Karpas-422 (cell line): ENCODE results near the gene FAM204A. TPM values are rescaled to one million over a fixed set of nuclear protein-coding genes. Genes with fewer than 3 reads are reported as not detected.

Experiments used
- DNase-seq: peaks from one replicate; pipeline ENCODE4 v3.0.0-alpha.2; 2015
- H2AFZ ChIP-seq: fragments of 200-600 bp; sonication (generic); 2 replicates; pipeline ENCODE4 v1.6.1; 2014; ENCODE audit warnings: antibody characterized with exemption, low read length, mixed read lengths
- H3K27ac ChIP-seq: fragments of 200-600 bp; sonication (generic); 2 replicates; pipeline ENCODE4 v1.5.1; 2014; ENCODE audit warnings: mild to moderate bottlenecking, low read length, moderate library complexity
- H3K27me3 ChIP-seq: fragments of 200-600 bp; sonication (generic); 2 replicates; pipeline ENCODE4 v1.6.1; 2014; ENCODE audit warnings: low read length, mixed read lengths
- H3K36me3 ChIP-seq: fragments of 200-600 bp; sonication (generic); 2 replicates; pipeline ENCODE4 v1.6.1; 2014; ENCODE audit warnings: low read length, mixed read lengths; ENCODE audit not compliant: insufficient read depth
- H3K4me1 ChIP-seq: fragments of 200-600 bp; sonication (generic); 2 replicates; pipeline ENCODE4 v1.6.1; 2014; ENCODE audit warnings: mild to moderate bottlenecking, low read length, mixed read lengths
- H3K4me2 ChIP-seq: fragments of 200-600 bp; sonication (generic); 2 replicates; pipeline ENCODE4 v1.6.1; 2014; ENCODE audit warnings: low read length, low read depth, mild to moderate bottlenecking; ENCODE audit not compliant: poor library complexity, severe bottlenecking
- H3K4me3 ChIP-seq: fragments of 200-600 bp; sonication (generic); 2 replicates; pipeline ENCODE4 v1.5.1; 2014; ENCODE audit warnings: mild to moderate bottlenecking, antibody characterized with exemption, low read length, mixed read lengths
- H3K79me2 ChIP-seq: fragments of 200-600 bp; sonication (generic); 2 replicates; pipeline ENCODE4 v1.6.1; 2014; ENCODE audit warnings: mild to moderate bottlenecking, low read length, mixed read lengths
- H3K9ac ChIP-seq: fragments of 200-600 bp; sonication (generic); 2 replicates; pipeline ENCODE4 v1.6.0; 2014; ENCODE audit warnings: low read length
- H3K9me2 ChIP-seq: fragments of 200-600 bp; sonication (generic), shearing (Covaris generic); replicated peaks from 2 replicates; pipeline ENCODE4 v1.6.0; 2014; ENCODE audit warnings: mild to moderate bottlenecking, low read length, moderate library complexity; ENCODE audit not compliant: insufficient read depth
- H3K9me3 ChIP-seq: fragments of 300-700, 200-600 bp; sonication (generic); 2 replicates; pipeline ENCODE4 v1.6.1; 2014; ENCODE audit warnings: low read length, mixed read lengths
- H4K20me1 ChIP-seq: fragments of 200-600 bp; sonication (generic); 2 replicates; pipeline ENCODE4 v1.6.1; 2014; ENCODE audit warnings: mild to moderate bottlenecking, antibody characterized with exemption, low read length, low read depth; ENCODE audit not compliant: insufficient read depth
- total RNA-seq: library from RNA; depleted of rRNA; stranded (reverse); fragments of >200 nt; shearing (Covaris generic); gene quantifications from 2 replicates; pipeline ENCODE4 v1.2.3, GENCODE V29; 2014; ENCODE audit warnings: low replicate concordance

Gene FAM204A
- total RNA-seq, 1 experiment from 2014 or later = 56.1 TPM

GRCh38 chr10:118272767-118273166, 69.4 kb downstream of the FAM204A start:
- H3K79me2 ChIP-seq = no peaks in the 10 kb centered on the region
- H3K9ac ChIP-seq = no peak overlapping the region
- no peak overlapping the region for H2AFZ ChIP-seq
- no peak overlapping the region for H3K4me3 ChIP-seq
- DNase-seq = no peak
- no peaks in the 10 kb centered on the region; the same call in 1 of the 2 replicates for H3K27me3 ChIP-seq
- H3K4me1 ChIP-seq = no peaks in the 10 kb centered on the region
- no peaks in the 10 kb centered on the region for H4K20me1 ChIP-seq
- no peak overlapping the region for H3K27ac ChIP-seq
- H3K36me3 ChIP-seq = no peaks in the 10 kb centered on the region; the same call in 1 of the 2 replicates
- no peak overlapping the region for H3K4me2 ChIP-seq
- H3K9me3 ChIP-seq = peaks cover 2% of the 10 kb centered on the region; the same call in 1 of the 2 replicates
- H3K9me2 ChIP-seq = no peaks in the 10 kb centered on the region

- no peak for DNase-seq
- no peaks in the 10 kb centered on the region; the same call in 1 of the 2 replicates for H3K27me3 ChIP-seq
- H2AFZ ChIP-seq = no peak overlapping the region
- H3K27ac ChIP-seq = no peak overlapping the region
- no peaks in the 10 kb centered on the region for H4K20me1 ChIP-seq
- H3K36me3 ChIP-seq = no peaks in the 10 kb centered on the region
- no peaks in the 10 kb centered on the region for H3K9me3 ChIP-seq
- H3K9me2 ChIP-seq = no peaks in the 10 kb centered on the region
- H3K79me2 ChIP-seq = no peaks in the 10 kb centered on the region
- no peak overlapping the region for H3K4me3 ChIP-seq
- no peak overlapping the region for H3K4me2 ChIP-seq
- no peaks in the 10 kb centered on the region for H3K4me1 ChIP-seq
- no peak overlapping the region for H3K9ac ChIP-seq
Observed at GRCh38 chr10:118272149-118272721, 69.9 kb downstream of the FAM204A start.

- Histone ChIP-seq H3K36me3 (no peaks in the 10 kb centered on the region), H3K9ac (no peak overlapping the region), H3K79me2 (no peaks in the 10 kb centered on the region), H2AFZ (no peak overlapping the region), H3K4me1 (no peaks in the 10 kb centered on the region), H3K4me2 (no peak overlapping the region), H3K27ac (no peak overlapping the region), H3K9me3 (no peaks in the 10 kb centered on the region), H3K4me3 (no peak overlapping the region), H3K27me3 (no peaks in the 10 kb centered on the region), H3K9me2 (no peaks in the 10 kb centered on the region), H4K20me1 (no peaks in the 10 kb centered on the region)
- no peak for DNase-seq
Observed at GRCh38 chr10:118271671-118272070, 70.5 kb downstream of the FAM204A start.

- Histone ChIP-seq H3K27ac (no peak overlapping the region), H3K4me2 (no peak overlapping the region), H3K9ac (no peak overlapping the region), H2AFZ (no peak overlapping the region), H3K4me1 (no peaks in the 10 kb centered on the region), H3K9me2 (no peaks in the 10 kb centered on the region), H3K79me2 (no peaks in the 10 kb centered on the region), H3K27me3 (no peaks in the 10 kb centered on the region), H3K36me3 (no peaks in the 10 kb centered on the region), H3K9me3 (no peaks in the 10 kb centered on the region), H4K20me1 (no peaks in the 10 kb centered on the region), H3K4me3 (no peak overlapping the region)
- no peak for DNase-seq
Observed at GRCh38 chr10:118266098-118266748, 75.9 kb downstream of the FAM204A start.

GRCh38 chr10:118264838-118265470, 77.2 kb downstream of the FAM204A start:
- no peaks in the 10 kb centered on the region for H3K36me3 ChIP-seq
- H3K79me2 ChIP-seq = no peaks in the 10 kb centered on the region
- no peaks in the 10 kb centered on the region for H3K4me1 ChIP-seq
- no peaks in the 10 kb centered on the region for H3K27me3 ChIP-seq
- no peaks in the 10 kb centered on the region for H4K20me1 ChIP-seq
- H3K4me2 ChIP-seq = no peak overlapping the region
- no peaks in the 10 kb centered on the region for H3K9me2 ChIP-seq
- no peak for DNase-seq
- no peak overlapping the region for H3K4me3 ChIP-seq
- H3K9ac ChIP-seq = no peak overlapping the region
- H3K9me3 ChIP-seq = no peaks in the 10 kb centered on the region
- no peak overlapping the region for H3K27ac ChIP-seq
- no peak overlapping the region for H2AFZ ChIP-seq

- no peaks in the 10 kb centered on the region for H3K4me1 ChIP-seq
- no peaks in the 10 kb centered on the region for H4K20me1 ChIP-seq
- H2AFZ ChIP-seq = no peak overlapping the region
- H3K9ac ChIP-seq = no peak overlapping the region
- H3K36me3 ChIP-seq = no peaks in the 10 kb centered on the region
- H3K9me3 ChIP-seq = no peaks in the 10 kb centered on the region
- no peak overlapping the region for H3K27ac ChIP-seq
- no peak overlapping the region for H3K4me2 ChIP-seq
- H3K27me3 ChIP-seq = no peaks in the 10 kb centered on the region
- H3K9me2 ChIP-seq = no peaks in the 10 kb centered on the region
- H3K79me2 ChIP-seq = no peaks in the 10 kb centered on the region
- no peak overlapping the region for H3K4me3 ChIP-seq
- DNase-seq = no peak
Observed at GRCh38 chr10:118264252-118264651, 77.9 kb downstream of the FAM204A start.

GRCh38 chr10:118262538-118262937, 79.6 kb downstream of the FAM204A start:
- H3K9ac ChIP-seq = no peak overlapping the region
- DNase-seq = no peak
- no peaks in the 10 kb centered on the region for H3K9me2 ChIP-seq
- no peak overlapping the region for H3K4me2 ChIP-seq
- H3K4me3 ChIP-seq = no peak overlapping the region
- H3K79me2 ChIP-seq = no peaks in the 10 kb centered on the region
- no peaks in the 10 kb centered on the region for H3K27me3 ChIP-seq
- H3K4me1 ChIP-seq = no peaks in the 10 kb centered on the region
- no peaks in the 10 kb centered on the region for H3K9me3 ChIP-seq
- no peak overlapping the region for H2AFZ ChIP-seq
- H3K36me3 ChIP-seq = no peaks in the 10 kb centered on the region
- H4K20me1 ChIP-seq = no peaks in the 10 kb centered on the region
- no peak overlapping the region for H3K27ac ChIP-seq

GRCh38 chr10:118259288-118259906, 82.7 kb downstream of the FAM204A start:
- Histone ChIP-seq H3K9me2 (no peaks in the 10 kb centered on the region), H3K4me2 (no peak overlapping the region), H3K4me1 (no peaks in the 10 kb centered on the region), H3K36me3 (no peaks in the 10 kb centered on the region), H3K9me3 (no peaks in the 10 kb centered on the region), H3K4me3 (no peak overlapping the region), H3K9ac (no peak overlapping the region), H3K79me2 (no peaks in the 10 kb centered on the region), H3K27ac (no peak overlapping the region), H2AFZ (no peak overlapping the region), H4K20me1 (no peaks in the 10 kb centered on the region), H3K27me3 (no peaks in the 10 kb centered on the region)
- DNase-seq = peak; percentile 77
